Activated T-cell treated with anti-CD3 and anti-CD28 coated beads for 24 hours (primary cell): ENCODE results near the gene NR2E1.

Experiments used
- DNase-seq: peaks from one replicate; pipeline ENCODE4 v3.0.0-alpha.2; 2020; ENCODE audit warnings: low read depth

NR2E1 gene

GRCh38 chr6:108209738-108210137, 43.9 kb downstream of the NR2E1 start:
- no peak for DNase-seq

- no peak for DNase-seq
These were observed 44.7 kb downstream of the NR2E1 start for GRCh38 chr6:108210556-108210955.

GRCh38 chr6:108211671-108212070, 45.8 kb downstream of the NR2E1 start:
- DNase-seq, result no peak

GRCh38 chr6:108222064-108222463, 56.2 kb downstream of the NR2E1 start:
- DNase-seq, result no peak

GRCh38 chr6:108222504-108222903, 56.7 kb downstream of the NR2E1 start:
- no peak for DNase-seq

GRCh38 chr6:108227290-108227689, 61.5 kb downstream of the NR2E1 start:
- DNase-seq, result no peak

- no peak for DNase-seq
These were observed 62.6 kb downstream of the NR2E1 start for GRCh38 chr6:108228416-108228815.

GRCh38 chr6:108235127-108235526, 69.3 kb downstream of the NR2E1 start:
- no peak for DNase-seq

- no peak for DNase-seq
These were observed 71.0 kb downstream of the NR2E1 start for GRCh38 chr6:108236791-108237190.

GRCh38 chr6:108238322-108238721, 72.5 kb downstream of the NR2E1 start:
- no peak for DNase-seq
